Stimulated activated CD8-positive, alpha-beta memory T cell treated with anti-CD3 and anti-CD28 coated beads, Interleukin-4, amount 100 ng/mL, for 48 hours (primary cell): ENCODE data around the gene PSMA2.

Experiments
- DNase-seq: peaks from one replicate; pipeline ENCODE4 v3.0.0-alpha.2; 2020

PSMA2 gene

GRCh38 chr7:42931834-42932651, at the start of gene PSMA2, which contains the start of gene MRPL32:
TSS of gene PSMA2 (minus strand) at chr7:42932174. CDS start at chr7:42932158, 16 bp downstream.
TSS of gene MRPL32 (plus strand) at chr7:42932376. CDS start at chr7:42932387, 11 bp downstream.
- peak; percentile 95 for DNase-seq

- no peak for DNase-seq
Measured at GRCh38 chr7:42981601-42982000, 49.6 kb upstream of the PSMA2 start.

GRCh38 chr7:42980514-42980913, 48.5 kb upstream of the PSMA2 start:
- DNase-seq: no peak

GRCh38 chr7:42980084-42980483, 48.1 kb upstream of the PSMA2 start:
- no peak for DNase-seq

GRCh38 chr7:42978496-42978895, 46.5 kb upstream of the PSMA2 start:
- no peak for DNase-seq

- DNase-seq: no peak
Measured at GRCh38 chr7:42976371-42976770, 44.4 kb upstream of the PSMA2 start.

GRCh38 chr7:42972699-42973500, 40.9 kb upstream of the PSMA2 start:
- DNase-seq: no peak

- DNase-seq: no peak
Measured at GRCh38 chr7:42967391-42967790, 35.4 kb upstream of the PSMA2 start.

- DNase-seq: no peak
Measured at GRCh38 chr7:42964849-42965805, 33.2 kb upstream of the PSMA2 start.

- DNase-seq: no peak
Measured at GRCh38 chr7:42964293-42964692, 32.3 kb upstream of the PSMA2 start.

GRCh38 chr7:42961170-42961569, 29.2 kb upstream of the PSMA2 start:
- DNase-seq: no peak

GRCh38 chr7:42960762-42961161, 28.8 kb upstream of the PSMA2 start:
- no peak for DNase-seq

- DNase-seq: no peak
Measured at GRCh38 chr7:42959549-42959948, 27.6 kb upstream of the PSMA2 start.

- DNase-seq: no peak
Measured at GRCh38 chr7:42956062-42956461, 24.1 kb upstream of the PSMA2 start.

- DNase-seq: no peak
Measured at GRCh38 chr7:42953994-42954393, 22.0 kb upstream of the PSMA2 start.

- no peak for DNase-seq
Measured at GRCh38 chr7:42952328-42952727, 20.4 kb upstream of the PSMA2 start.

GRCh38 chr7:42950417-42950816, 18.4 kb upstream of the PSMA2 start:
- DNase-seq: no peak

GRCh38 chr7:42947521-42947920, 15.5 kb upstream of the PSMA2 start:
- no peak for DNase-seq

GRCh38 chr7:42946627-42946950, 14.6 kb upstream of the PSMA2 start:
- DNase-seq: no peak

- no peak for DNase-seq
Measured at GRCh38 chr7:42945821-42946626, 14.1 kb upstream of the PSMA2 start.

- DNase-seq: peak; percentile 89
Measured at GRCh38 chr7:42940985-42941847, 9.2 kb upstream of the PSMA2 start.
